Transverse colon (tissue), 4 donors: ENCODE data around the gene GNA15.

ENCODE experiments used
- CTCF ChIP-seq, 5 experiments: fragments of 200-600 bp in 3 of 5; fragments of 450-650 bp in 2 of 5; sonication (generic) in 3 of 5; IDR thresholded peaks; 1 replicate in 2 of 5; 2 replicates in 3 of 5; pipeline ENCODE4 v1.5.1; 2016 to 2017; ENCODE audit warnings: antibody characterized with exemption in 5 of 5, inconsistent platforms in 3 of 5, mild to moderate bottlenecking in 2 of 5, moderate library complexity in 1 of 5
- POLR2A ChIP-seq: fragments of 450-650 bp; IDR thresholded peaks from one replicate; pipeline ENCODE4 v1.6.1; 2016; ENCODE audit warnings: antibody characterized with exemption, mild to moderate bottlenecking, moderate library complexity
- POLR2AphosphoS5 ChIP-seq, 3 donors: sonication (generic); formaldehyde crosslinking; IDR thresholded peaks; one replicate each; pipeline ENCODE4 v1.6.1; 2016; ENCODE audit warnings: antibody characterized with exemption in 3 of 3

- TF ChIP-seq CTCF (IDR thresholded peaks at IDR 0.05) (no peak), POLR2A (no peak), POLR2AphosphoS5 (IDR thresholded peaks at IDR 0.05) (no peak)
Measured at GRCh38 chr19:3096902-3097326, 38.9 kb upstream of the GNA15 start.
